GM21390 (cell line): ENCODE data around the gene SCN3B.

Source experiments
- ATAC-seq: cut with Tn5 transposase; IDR thresholded peaks from one replicate; pipeline ENCODE4 v1.9.1; 2021; ENCODE audit not compliant: unreplicated experiment

SCN3B gene

GRCh38 chr11:123601136-123601535, 53.3 kb downstream of the SCN3B start:
- ATAC-seq, result no peak

- ATAC-seq, result no peak
These were observed 56.6 kb downstream of the SCN3B start for GRCh38 chr11:123597859-123598258.

DNA sequence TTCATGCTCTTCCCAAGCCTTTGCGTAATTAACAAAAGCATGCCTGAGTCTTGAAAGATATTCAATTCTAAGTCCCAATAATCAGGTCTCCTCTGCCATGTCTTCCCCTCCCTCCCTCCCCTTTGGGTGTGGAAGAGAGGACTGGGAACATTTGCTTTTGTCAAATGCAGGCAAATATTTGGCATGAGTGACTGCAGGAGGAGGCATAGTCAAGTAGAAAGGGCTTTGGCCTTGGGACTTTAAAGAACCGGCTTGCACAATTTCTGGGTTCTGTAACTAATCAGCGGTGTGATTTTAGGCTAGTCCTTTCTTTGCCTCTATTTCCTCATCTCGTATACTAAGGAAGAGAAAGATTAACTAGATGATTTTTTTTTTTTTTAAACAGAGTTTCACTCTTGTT, 59.5 kb downstream of the SCN3B start:
- ATAC-seq, result no peak

GRCh38 chr11:123594188-123594901, 60.1 kb downstream of the SCN3B start:
- no peak for ATAC-seq

DNA sequence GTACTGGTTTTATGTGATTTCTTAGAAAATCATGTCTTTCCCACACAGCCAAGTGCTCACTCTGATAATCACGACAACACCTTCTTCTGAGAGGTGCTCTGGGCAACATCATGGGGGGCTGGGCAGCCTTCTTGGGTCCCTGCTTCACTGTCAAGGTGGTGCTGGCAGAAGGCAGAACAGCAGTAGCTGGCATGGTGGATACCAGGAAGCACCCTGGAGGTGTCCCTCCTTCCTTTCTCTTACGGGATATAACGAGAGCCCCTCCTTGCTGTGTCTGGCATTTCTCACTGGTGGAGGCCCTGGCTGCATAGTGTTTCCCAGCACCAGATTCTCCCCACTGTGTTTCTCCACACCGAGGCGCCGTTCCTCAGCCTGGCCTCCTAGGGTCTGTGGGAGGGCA, 60.9 kb downstream of the SCN3B start:
- ATAC-seq, result no peak

DNA sequence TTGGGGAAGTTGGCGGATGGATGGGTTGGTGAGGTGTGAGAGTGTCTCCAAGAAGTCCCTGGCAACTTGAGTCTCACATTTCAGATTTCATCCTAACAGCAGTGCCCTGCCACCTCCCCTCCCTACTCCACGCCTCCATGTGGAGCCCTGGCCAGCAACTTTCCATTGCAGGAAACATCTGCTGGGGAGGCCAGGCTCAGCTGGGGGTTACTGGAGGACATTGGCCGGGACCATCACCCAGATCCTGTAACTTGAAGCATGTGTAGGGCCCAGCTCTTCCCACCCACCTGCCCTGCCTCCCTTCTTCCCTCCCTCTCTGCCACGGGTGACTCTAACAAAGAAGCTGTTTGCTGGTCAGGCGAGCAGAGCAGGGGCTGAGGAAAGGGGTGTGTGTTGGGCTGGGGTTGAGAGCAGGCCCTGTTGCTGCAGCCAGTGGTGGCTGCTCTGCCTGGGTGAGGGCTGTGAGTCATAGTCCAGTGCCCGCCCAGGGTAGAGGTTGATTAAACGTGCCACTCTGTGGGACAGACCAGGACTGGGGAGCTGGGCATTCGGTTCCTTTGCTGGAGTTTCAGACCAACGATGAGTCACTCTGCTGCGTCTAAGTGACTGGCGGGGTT, 64.0 kb downstream of the SCN3B start:
- no peak for ATAC-seq

- no peak for ATAC-seq
These were observed 65.6 kb downstream of the SCN3B start for GRCh38 chr11:123588864-123589262.

- ATAC-seq, result no peak
These were observed 66.1 kb downstream of the SCN3B start for GRCh38 chr11:123588117-123588863.

GRCh38 chr11:123587559-123587958, 66.9 kb downstream of the SCN3B start:
- ATAC-seq, result no peak

DNA sequence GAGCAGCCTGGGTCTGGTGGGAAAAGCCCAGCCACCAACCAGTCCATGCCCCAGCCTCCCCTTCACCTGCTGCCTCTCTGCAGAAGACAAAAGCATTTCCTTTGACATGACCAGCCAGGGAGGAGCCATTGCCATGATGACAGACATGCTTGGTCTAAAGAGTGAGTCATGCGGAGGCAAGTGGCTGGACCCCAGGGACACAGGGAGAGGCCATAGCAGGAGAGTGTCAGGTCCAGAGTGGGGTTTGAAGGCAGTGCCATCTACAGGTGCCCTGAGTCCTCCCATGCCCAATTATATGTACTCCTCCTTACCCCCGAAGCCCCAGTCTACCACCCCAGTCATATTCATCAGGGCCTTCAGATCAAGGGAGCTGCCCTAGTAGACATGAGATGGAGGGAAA, 67.4 kb downstream of the SCN3B start:
- ATAC-seq, result no peak

DNA sequence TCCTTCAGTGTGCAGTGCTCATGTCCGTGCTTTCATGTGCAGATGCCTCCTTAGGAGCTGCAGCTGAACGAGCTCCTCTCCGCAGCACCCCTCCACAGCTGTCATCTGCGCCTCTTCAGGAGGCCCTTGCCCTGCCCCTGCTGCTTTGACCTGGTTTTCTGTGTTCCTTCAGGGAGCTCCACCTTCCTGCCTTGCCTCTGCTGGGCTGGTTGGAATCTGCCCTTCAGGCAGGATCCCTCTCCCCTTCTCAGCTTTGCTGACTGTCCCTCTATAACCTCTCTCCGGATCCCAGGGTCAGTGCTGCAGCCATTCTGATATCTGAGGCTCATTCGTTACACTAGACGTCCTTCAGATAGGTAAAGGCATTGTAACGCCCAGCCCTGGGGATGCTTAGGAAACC, 67.9 kb downstream of the SCN3B start:
- ATAC-seq, result no peak

DNA sequence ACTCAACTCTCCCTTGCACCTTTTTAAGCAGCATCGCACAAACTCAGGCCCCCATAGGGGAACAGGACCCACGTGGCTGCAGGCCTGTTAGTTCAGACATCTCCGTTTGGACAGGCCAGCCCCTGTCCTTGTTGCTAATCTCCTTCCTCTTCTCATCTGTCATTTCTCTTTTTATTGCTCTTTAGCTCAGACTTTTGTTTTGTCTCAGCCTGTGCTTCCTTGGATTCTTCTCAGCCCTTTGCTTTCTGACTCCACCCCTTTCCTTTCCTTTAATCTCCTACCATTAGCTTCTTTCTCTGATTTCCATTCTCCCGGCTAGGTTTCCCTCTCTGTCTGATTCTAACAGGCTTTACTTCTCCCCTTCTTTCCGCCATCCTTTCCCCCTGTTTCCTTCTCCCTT, 68.7 kb downstream of the SCN3B start:
- ATAC-seq, result no peak

GRCh38 chr11:123585206-123585605, 69.2 kb downstream of the SCN3B start:
- ATAC-seq, result no peak

DNA sequence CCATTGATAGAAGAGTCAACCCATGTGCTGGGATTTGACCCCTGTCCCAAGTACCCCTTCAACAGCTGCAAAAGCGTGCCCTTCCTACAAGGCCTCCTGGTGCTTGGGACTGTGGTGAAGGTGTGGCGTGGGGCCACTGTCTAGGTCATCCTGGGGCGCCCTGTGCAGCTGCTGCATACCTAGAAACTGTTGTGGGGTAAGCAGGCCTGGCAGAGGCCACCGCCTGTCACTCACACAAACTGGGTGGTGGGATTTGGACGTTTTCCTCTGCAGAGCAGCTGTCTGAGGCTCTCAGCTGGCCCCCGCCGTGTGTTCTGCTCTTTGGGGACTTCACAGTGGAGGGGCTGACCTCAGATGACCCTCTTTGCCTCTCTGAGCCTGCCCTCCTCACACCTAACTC, 69.7 kb downstream of the SCN3B start:
- ATAC-seq, result no peak

GRCh38 chr11:123584186-123584585, 70.2 kb downstream of the SCN3B start:
- ATAC-seq, result no peak

GRCh38 chr11:123582992-123583504, 71.4 kb downstream of the SCN3B start:
- ATAC-seq, result no peak

- ATAC-seq, result no peak
These were observed 72.6 kb downstream of the SCN3B start for GRCh38 chr11:123581651-123582399.

DNA sequence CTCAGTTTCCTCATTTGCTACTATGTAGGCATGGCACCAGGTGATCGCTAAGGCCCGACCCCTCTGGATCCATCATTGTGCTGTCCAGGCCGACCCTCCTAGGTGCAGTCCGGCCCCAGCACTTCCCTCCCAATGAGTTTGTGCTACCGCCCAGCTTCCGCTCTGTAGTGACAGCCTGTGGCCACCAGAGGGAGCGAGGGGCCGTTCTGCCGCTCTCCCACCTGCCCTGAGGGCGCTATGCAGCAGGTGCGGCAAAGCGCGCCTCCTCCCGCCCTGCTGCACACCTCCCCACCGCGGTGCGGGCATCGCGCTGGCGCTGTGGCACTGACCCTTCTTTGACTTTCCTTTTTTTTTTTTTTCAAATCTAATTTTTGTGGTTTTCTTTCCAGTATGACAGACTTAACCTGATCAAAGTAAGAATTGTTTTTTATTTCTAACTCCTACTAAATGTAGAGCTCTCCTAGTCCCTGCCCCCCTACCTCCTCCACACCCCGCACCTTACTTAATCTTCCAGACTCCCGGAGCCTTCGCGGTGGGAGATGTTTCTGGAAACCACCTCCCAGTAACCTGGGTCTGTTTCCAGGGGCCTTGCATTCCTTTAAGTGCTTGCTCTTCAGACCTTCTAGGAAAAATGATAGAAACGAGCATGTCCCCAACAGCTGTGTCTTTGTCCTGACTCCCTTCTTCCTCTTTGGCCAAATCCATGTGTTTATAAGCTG, 73.7 kb downstream of the SCN3B start:
- peak; percentile 81 for ATAC-seq

GRCh38 chr11:123580137-123580536, 74.3 kb downstream of the SCN3B start:
- ATAC-seq, result no peak

DNA sequence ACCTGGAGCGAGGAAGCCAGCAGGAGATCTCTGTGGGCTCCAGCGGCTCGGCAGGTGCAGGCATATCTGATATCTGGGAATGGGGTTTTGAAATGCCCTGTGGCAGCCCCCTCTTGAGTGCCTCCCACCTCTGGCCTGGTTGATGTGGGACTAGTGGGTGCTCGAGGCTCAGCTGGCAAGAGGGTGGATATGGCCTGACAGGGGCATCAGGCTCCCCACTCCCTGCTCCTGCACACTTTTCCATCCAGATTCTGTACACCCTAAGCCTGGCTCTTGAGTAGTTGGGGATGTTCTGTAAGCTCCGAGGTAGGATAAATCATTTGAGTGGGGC, 75.0 kb downstream of the SCN3B start:
- no peak for ATAC-seq
